WTC11 (cell line): Measurements from ENCODE around the gene SYDE2. TPM values are rescaled to one million over a fixed set of nuclear protein-coding genes. Genes with fewer than 3 reads are reported as not detected.

Experiments
- ATAC-seq: fragments of 200-7000 bp; cut with Tn5 transposase; 2 replicates; pipeline ENCODE4 v1.10.0; 2021; ENCODE audit warnings: mild to moderate bottlenecking, moderate library complexity
- CTCF ChIA-PET: fragments of 300-600 bp; sonication (Branson Sonifier 250); formaldehyde crosslinking; loops from one replicate; lab custom pipeline; 2021; ENCODE audit warnings: antibody characterized with exemption; lab: Charles Lee
- POLR2A ChIA-PET: fragments of 350-600 bp; sonication (Branson Sonifier 250); formaldehyde crosslinking; loops from one replicate; lab custom pipeline; 2021; ENCODE audit warnings: antibody characterized with exemption; lab: Charles Lee
- DNase-seq: peaks from one replicate; pipeline ENCODE4 v3.0.0; 2021; ENCODE audit warnings: low spot score
- H3K27ac Mint-ChIP-seq: 2 replicates; pipeline ENCODE4 v1.8.0; 2021; ENCODE audit warnings: mixed read lengths
- H3K27me3 Mint-ChIP-seq: 2 replicates; pipeline ENCODE4 v1.8.0; 2021; ENCODE audit warnings: low read depth, mild to moderate bottlenecking, moderate library complexity, mixed read lengths
- H3K36me3 Mint-ChIP-seq: 2 replicates; pipeline ENCODE4 v1.8.0; 2021; ENCODE audit warnings: mixed read lengths
- H3K4me1 Mint-ChIP-seq: 2 replicates; pipeline ENCODE4 v1.8.0; 2022; ENCODE audit warnings: mixed read lengths
- H3K4me3 Mint-ChIP-seq: 2 replicates; pipeline ENCODE4 v1.8.0; 2021; ENCODE audit warnings: mild to moderate bottlenecking, moderate library complexity, mixed read lengths
- H3K9me3 Mint-ChIP-seq: 2 replicates; pipeline ENCODE4 v1.8.0; 2021; ENCODE audit warnings: mixed read lengths
- ARID4B ChIP-seq: sonication (generic); formaldehyde crosslinking; IDR thresholded peaks from 2 replicates; pipeline ENCODE4 v1.8.0; 2023; ENCODE audit warnings: missing genetic modification reagents, mild to moderate bottlenecking, borderline replicate concordance
- ATF3 ChIP-seq: sonication (generic); formaldehyde crosslinking; conservative IDR thresholded peaks from 2 replicates; pipeline ENCODE4 v1.8.1; 2022; ENCODE audit warnings: mild to moderate bottlenecking, missing genetic modification reagents
- ATF6 ChIP-seq: sonication (generic); formaldehyde crosslinking; IDR thresholded peaks from 2 replicates; pipeline ENCODE4 v1.8.1; 2023; ENCODE audit warnings: mild to moderate bottlenecking, missing genetic modification reagents
- CREM ChIP-seq: sonication (generic); formaldehyde crosslinking; IDR thresholded peaks from 2 replicates; pipeline ENCODE4 v1.8.1; 2022; ENCODE audit warnings: mild to moderate bottlenecking, missing genetic modification reagents, moderate library complexity
- FOXJ3 ChIP-seq: sonication (generic); formaldehyde crosslinking; IDR thresholded peaks from 2 replicates; pipeline ENCODE4 v1.9.0; 2021; ENCODE audit warnings: missing genetic modification reagents, mild to moderate bottlenecking, borderline replicate concordance
- GABPB1 ChIP-seq: sonication (generic); formaldehyde crosslinking; IDR thresholded peaks from 2 replicates; pipeline ENCODE4 v1.8.1; 2023; ENCODE audit warnings: mild to moderate bottlenecking, missing genetic modification reagents
- GRHL2 ChIP-seq: fragments of 250-450 bp; sonication (Bioruptor Pico); IDR thresholded peaks from 2 replicates; pipeline ENCODE4 v1.8.0; 2022; ENCODE audit warnings: mild to moderate bottlenecking, moderate library complexity; ENCODE audit not compliant: insufficient replicate concordance, severe bottlenecking
- GTF2I ChIP-seq: fragments of 250-450 bp; sonication (Bioruptor Pico); conservative IDR thresholded peaks from 2 replicates; pipeline ENCODE4 v1.4.0; 2021; ENCODE audit warnings: mild to moderate bottlenecking
- HMGA2 ChIP-seq: fragments of 250-450 bp; sonication (Bioruptor Pico); IDR thresholded peaks from 2 replicates; pipeline ENCODE4 v1.4.0; 2021; ENCODE audit warnings: mild to moderate bottlenecking, moderate library complexity
- JAZF1 ChIP-seq: fragments of 250-450 bp; sonication (Bioruptor Pico); IDR thresholded peaks from 2 replicates; pipeline ENCODE4 v1.9.0; 2021; ENCODE audit warnings: moderate library complexity, mild to moderate bottlenecking, inconsistent platforms
- MXD4 ChIP-seq: fragments of 250-450 bp; sonication (Bioruptor Pico); IDR thresholded peaks from 2 replicates; pipeline ENCODE4 v1.8.0; 2021; ENCODE audit warnings: mild to moderate bottlenecking, moderate library complexity, borderline replicate concordance
- MYBL2 ChIP-seq: sonication (generic); formaldehyde crosslinking; IDR thresholded peaks from 2 replicates; pipeline ENCODE4 v1.8.1; 2023; ENCODE audit warnings: mild to moderate bottlenecking, moderate library complexity, missing genetic modification reagents
- NFE2L1 ChIP-seq: sonication (generic); formaldehyde crosslinking; IDR thresholded peaks from 2 replicates; pipeline ENCODE4 v1.8.1; 2023; ENCODE audit warnings: missing genetic modification reagents
- PRRX2 ChIP-seq: fragments of 250-450 bp; sonication (Bioruptor Pico); IDR thresholded peaks from 2 replicates; pipeline ENCODE4 v1.8.0; 2021; ENCODE audit warnings: mild to moderate bottlenecking
- RORB ChIP-seq: fragments of 250-450 bp; sonication (Bioruptor Pico); IDR thresholded peaks from 2 replicates; pipeline ENCODE4 v1.9.0; 2021; ENCODE audit warnings: mild to moderate bottlenecking
- SMAD4 ChIP-seq: sonication (generic); formaldehyde crosslinking; IDR thresholded peaks from 2 replicates; pipeline ENCODE4 v1.8.0; 2022; ENCODE audit warnings: mild to moderate bottlenecking, missing genetic modification reagents
- TP53 ChIP-seq: sonication (generic); formaldehyde crosslinking; IDR thresholded peaks from 2 replicates; pipeline ENCODE4 v1.8.1; 2023; ENCODE audit warnings: mild to moderate bottlenecking, missing genetic modification reagents
- ZBTB21 ChIP-seq: sonication (generic); formaldehyde crosslinking; IDR thresholded peaks from 2 replicates; pipeline ENCODE4 v1.8.1; 2023; ENCODE audit warnings: mild to moderate bottlenecking, missing genetic modification reagents, borderline replicate concordance
- ZBTB43 ChIP-seq: sonication (generic); formaldehyde crosslinking; IDR thresholded peaks from 2 replicates; pipeline ENCODE4 v1.8.1; 2023; ENCODE audit warnings: mild to moderate bottlenecking, missing genetic modification reagents
- ZMAT4 ChIP-seq: fragments of 250-450 bp; sonication (Bioruptor Pico); IDR thresholded peaks from 2 replicates; pipeline ENCODE4 v1.9.0; 2021; ENCODE audit warnings: mild to moderate bottlenecking
- ZNF121 ChIP-seq: sonication (generic); formaldehyde crosslinking; IDR thresholded peaks from 2 replicates; pipeline ENCODE4 v1.8.0; 2023; ENCODE audit warnings: missing genetic modification reagents
- ZNF138 ChIP-seq: sonication (generic); formaldehyde crosslinking; conservative IDR thresholded peaks from 2 replicates; pipeline ENCODE4 v1.8.1; 2022; ENCODE audit warnings: mild to moderate bottlenecking, moderate library complexity, missing genetic modification reagents
- ZNF232 ChIP-seq: sonication (generic); formaldehyde crosslinking; IDR thresholded peaks from 2 replicates; pipeline ENCODE4 v1.8.0; 2022; ENCODE audit warnings: mild to moderate bottlenecking, missing genetic modification reagents
- ZNF425 ChIP-seq: fragments of 250-450 bp; sonication (Bioruptor Pico); conservative IDR thresholded peaks from 2 replicates; pipeline ENCODE4 v1.9.0; 2021; ENCODE audit warnings: mild to moderate bottlenecking
- ZSCAN18 ChIP-seq: fragments of 250-450 bp; sonication (Bioruptor Pico); IDR thresholded peaks from 2 replicates; pipeline ENCODE4 v2.1.2; 2022; ENCODE audit warnings: mild to moderate bottlenecking, moderate library complexity
- total RNA-seq: library from RNA; stranded (reverse); gene quantifications from 3 replicates; pipeline ENCODE4 v1.2.3, GENCODE V29; 2021

Gene SYDE2
- total RNA-seq, 1 experiment from 2014 or later, result 13.8 TPM

GRCh38 chr1:85223334-85223733, 22.5 kb upstream of the SYDE2 start:
- Mint-ChIP-seq H3K4me1 (peaks cover 51% of the 10 kb centered on the region), H3K4me3 (no peak overlapping the region), H3K9me3 (no peaks in the 10 kb centered on the region), H3K36me3 (no peaks in the 10 kb centered on the region), H3K27me3 (no peaks in the 10 kb centered on the region), H3K27ac (no peak overlapping the region)
- CTCF ChIA-PET, result interaction anchor here (1.4 to 3.4 kb wide), 2 partner anchors 36 to 114 kb away, joined by 6 to 19 read pairs; partner anchors contain the start of gene C1orf52
- POLR2A ChIA-PET, result no interaction called here
- TF ChIP-seq ZNF232 (no peak), ATF6 (no peak), ATF3 (CRISPR knock-in tag) (no peak), HMGA2 (CRISPR knock-in tag) (no peak), NFE2L1 (CRISPR knock-in tag) (no peak), MYBL2 (no peak), ZNF121 (CRISPR knock-in tag) (no peak), GTF2I (CRISPR knock-in tag) (no peak), ZBTB43 (no peak), RORB (no peak), MXD4 (no peak), ZNF138 (no peak), GRHL2 (CRISPR knock-in tag) (no peak), SMAD4 (CRISPR knock-in tag) (no peak), FOXJ3 (no peak), JAZF1 (CRISPR knock-in tag) (no peak), ZNF425 (CRISPR knock-in tag) (no peak)
- ATAC-seq, result no peak
- no peak for DNase-seq

GRCh38 chr1:85220756-85221201, 20.0 kb upstream of the SYDE2 start:
- ChIA-PET POLR2A (no interaction called here), CTCF (interaction anchor here (1.3 to 2.8 kb wide), 2 partner anchors 39 to 276 kb away, joined by 6 to 8 read pairs; partner anchors contain the start of gene C1orf52)
- DNase-seq, result no peak
- no peak for ATAC-seq
- peaks cover 46% of the 10 kb centered on the region for H3K4me1 Mint-ChIP-seq
- H3K27me3 Mint-ChIP-seq, result no peaks in the 10 kb centered on the region
- H3K4me3 Mint-ChIP-seq, result no peak overlapping the region
- no peaks in the 10 kb centered on the region for H3K36me3 Mint-ChIP-seq
- 0 out of 2 replicates have a peak, but pooled peaks cover 5% of the 10 kb centered on the region for H3K9me3 Mint-ChIP-seq
- H3K27ac Mint-ChIP-seq, result no peak overlapping the region
- TF ChIP-seq TP53 (CRISPR knock-in tag) (no peak), PRRX2 (no peak), GABPB1 (CRISPR knock-in tag) (no peak), ARID4B (no peak), CREM (CRISPR knock-in tag) (no peak), ZSCAN18 (CRISPR knock-in tag) (no peak), GTF2I (CRISPR knock-in tag) (no peak), ZBTB21 (no peak), ZMAT4 (CRISPR knock-in tag) (no peak)
